ENCODE results near the gene WARS2.

Gene WARS2

DNA sequence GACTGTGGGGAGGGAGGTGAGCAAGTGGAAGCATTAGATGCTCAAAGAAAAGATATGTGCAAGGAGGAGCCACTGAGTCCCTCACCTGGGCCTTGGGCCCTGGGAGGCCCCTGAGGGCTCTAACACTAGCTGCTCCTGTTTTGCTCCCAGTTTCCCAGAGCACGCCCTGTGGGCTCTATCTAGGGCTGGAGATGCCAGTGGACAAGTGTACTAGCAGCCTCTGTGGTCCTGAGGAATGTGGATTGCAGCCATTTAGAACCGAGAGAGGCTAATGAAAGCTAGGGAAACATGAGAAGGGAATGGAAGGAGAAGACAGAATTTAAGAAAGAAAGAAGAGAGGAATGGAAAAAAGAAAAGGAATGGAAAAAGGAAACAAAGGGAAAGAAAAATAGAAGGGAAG, 142.3 kb downstream of the WARS2 start:
- no peak for DNase-seq (ENCODE audit: low read depth)

DNA sequence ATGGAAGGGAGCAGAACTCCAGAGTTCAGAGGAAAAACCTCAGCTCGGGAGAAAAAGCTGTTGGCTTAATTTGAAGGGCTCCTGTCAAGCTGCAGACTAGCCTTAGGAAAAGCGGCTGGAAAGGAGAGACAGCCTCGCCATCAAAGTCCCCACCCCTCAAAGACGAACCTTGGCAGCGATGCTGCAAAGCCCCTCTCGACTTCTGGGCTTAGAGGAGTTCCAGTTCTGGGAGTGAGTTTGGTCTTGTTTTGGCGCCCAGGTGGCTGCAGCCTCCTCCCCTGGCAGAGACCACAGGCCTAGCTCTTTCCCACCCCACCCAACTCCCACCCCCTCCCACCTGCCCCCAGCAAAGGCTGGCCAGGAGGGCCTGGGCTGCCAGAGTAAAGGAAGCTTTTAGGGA, 143.2 kb downstream of the WARS2 start:
- no peak for DNase-seq (ENCODE audit: low read depth)

DNA sequence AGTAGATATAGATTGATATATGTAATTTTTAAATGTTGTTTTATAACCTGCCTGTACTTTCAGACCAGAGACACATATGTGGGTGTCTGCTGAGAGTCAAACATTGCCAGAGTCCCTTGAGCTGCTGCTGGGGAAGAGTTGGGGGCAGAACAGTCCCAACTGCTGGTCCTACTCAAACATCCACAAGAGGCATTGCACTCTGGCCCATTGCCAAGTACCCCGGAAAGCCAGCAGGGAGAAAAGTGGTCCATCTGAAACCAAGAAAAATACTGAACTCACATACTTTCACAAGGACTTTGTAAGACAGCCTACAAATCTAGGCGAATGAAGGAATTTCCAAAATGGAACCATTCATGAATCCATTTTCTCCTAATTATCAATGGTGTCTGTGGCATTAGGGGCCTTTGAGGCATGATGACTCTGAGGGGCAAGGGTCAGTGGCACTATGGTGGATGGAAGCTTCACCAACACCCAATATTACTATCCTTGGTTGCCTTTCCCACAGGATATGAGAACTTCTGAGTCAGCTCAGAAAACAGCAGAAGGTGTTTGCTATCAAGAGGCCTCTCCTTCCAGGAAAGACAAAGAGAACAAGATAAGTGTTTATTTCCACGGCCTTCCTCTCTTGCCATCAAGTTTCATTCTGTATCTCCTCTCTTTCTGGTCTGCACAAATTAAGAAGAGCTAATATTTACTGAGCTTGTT, 145.0 kb downstream of the WARS2 start:
- DNase-seq (ENCODE audit: low read depth), result no peak

DNA sequence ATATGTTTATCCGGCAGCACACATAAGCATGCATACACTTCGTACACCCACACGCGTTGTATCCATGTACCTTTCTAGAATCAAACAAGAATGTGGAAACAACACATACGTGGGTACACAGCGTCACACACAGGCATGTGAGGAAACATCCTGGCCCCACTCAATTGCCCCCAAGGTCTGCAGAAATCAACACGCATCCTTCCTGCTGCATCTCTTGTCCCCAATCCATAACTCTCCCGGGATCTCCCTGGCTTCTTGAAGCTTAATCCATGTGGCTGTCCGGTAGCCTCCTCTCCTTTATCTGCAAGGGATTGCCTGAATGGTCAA, 146.8 kb downstream of the WARS2 start:
- no peak for DNase-seq (ENCODE audit: low read depth)

GRCh38 chr1:118992868-118993699, 147.4 kb downstream of the WARS2 start:
- no peak for DNase-seq (ENCODE audit: low read depth)

DNA sequence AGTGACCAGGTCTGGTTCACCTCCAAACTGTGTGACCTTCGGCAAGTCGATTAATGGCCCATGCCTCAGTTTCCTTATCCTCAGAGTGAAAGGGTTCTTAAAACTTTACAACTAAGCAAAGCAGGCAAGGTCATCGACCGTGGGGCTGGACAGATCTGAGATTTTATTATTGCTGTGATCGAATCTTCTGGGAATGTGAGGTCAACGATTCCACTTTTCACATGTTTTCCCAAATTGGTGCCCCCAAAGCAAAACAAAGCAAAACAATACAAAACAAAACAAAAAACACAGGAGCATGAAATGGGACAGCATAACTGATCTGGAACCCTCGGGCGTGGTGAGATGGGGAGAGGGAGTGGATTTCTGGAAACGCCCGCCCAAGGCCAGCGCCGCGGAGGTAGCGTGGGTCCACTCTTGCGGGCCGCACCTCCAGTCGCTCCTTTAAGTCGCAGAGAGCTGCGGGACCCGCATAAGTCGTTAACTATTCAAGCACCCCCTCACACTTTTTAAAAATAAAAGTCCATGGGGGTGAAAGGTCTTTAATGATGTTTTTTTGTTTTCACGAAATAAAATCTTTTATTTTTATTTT, 148.1 kb downstream of the WARS2 start:
- no peak for DNase-seq (ENCODE audit: low read depth)

DNA sequence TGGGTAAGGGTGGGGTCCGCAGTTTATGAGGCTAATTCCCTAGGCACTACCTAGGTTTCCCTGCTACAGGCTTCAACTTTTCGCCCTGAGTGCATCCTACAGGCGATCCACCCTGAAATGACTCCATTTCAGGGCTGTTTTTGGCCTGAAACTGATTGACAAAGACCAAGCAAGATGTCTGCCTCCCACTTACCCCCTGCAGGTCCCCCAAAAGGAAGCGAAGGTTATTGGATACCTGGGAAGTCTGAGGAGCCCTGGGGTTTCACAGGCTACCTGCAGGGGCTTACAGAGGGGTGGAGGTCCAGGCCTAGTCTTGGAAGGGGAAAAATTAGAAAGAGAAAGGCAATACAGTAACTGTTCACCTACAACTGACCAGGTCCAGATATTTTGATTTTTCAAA, 149.0 kb downstream of the WARS2 start:
- DNase-seq (ENCODE audit: low read depth), result no peak

DNA sequence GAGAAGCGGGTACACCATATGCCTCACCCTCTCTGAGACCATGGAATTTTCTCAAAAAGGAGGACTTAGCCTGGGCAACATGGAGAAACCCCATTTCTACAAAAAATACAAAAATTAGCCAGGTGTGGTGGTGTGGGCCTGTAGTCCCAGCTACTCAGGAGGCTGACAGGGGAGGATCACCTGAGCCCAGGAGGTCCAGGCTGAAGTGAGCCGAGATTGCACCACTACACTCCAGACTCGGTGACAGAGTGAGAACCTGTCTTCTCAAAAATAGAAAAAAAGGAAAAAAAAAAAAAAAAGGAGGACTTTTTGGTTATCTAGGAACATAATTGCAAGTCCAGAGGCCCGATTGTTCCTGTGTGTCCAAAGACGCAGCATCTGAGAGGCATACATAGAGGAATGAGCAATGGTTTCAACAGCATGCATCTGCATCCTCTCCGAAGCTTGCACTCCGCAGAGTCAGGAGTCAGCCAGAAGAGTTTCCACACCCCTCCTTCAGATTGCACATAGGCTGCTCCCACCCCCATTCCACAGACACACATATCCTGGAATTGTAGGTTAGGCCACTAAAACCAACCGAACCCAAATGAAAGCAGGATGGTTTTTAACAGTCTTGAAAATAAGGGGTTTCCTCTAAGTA, 149.8 kb downstream of the WARS2 start:
- DNase-seq (ENCODE audit: low read depth), result no peak

DNA sequence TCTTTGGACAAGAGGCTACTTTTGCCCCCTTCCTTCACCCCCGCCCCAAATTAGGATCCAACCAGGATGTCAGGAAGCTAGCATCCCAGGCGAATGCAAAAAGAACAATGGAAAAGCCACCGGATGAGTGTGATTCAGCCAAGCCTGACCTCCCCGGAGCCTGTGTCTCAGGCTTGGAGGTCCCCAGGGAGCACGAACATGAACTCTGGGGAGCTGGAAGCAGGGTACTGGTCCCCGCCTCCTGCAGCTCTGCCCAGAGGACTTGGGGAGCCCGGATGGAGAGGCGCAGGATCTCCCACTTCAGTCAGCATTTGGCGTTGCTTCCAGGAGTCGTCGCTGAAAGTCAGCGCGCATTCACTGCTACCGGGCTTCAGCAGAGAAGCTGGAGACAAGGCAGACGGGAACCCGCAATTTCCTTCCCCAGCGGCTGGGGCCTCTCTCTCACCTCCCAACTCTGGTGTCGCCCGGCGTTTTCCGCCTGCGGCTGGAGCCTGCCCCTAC, 150.5 kb downstream of the WARS2 start:
- no peak for DNase-seq (ENCODE audit: low read depth)

- DNase-seq (ENCODE audit: low read depth), result no peak
These were observed 151.2 kb downstream of the WARS2 start for GRCh38 chr1:118989006-118989815.

DNA sequence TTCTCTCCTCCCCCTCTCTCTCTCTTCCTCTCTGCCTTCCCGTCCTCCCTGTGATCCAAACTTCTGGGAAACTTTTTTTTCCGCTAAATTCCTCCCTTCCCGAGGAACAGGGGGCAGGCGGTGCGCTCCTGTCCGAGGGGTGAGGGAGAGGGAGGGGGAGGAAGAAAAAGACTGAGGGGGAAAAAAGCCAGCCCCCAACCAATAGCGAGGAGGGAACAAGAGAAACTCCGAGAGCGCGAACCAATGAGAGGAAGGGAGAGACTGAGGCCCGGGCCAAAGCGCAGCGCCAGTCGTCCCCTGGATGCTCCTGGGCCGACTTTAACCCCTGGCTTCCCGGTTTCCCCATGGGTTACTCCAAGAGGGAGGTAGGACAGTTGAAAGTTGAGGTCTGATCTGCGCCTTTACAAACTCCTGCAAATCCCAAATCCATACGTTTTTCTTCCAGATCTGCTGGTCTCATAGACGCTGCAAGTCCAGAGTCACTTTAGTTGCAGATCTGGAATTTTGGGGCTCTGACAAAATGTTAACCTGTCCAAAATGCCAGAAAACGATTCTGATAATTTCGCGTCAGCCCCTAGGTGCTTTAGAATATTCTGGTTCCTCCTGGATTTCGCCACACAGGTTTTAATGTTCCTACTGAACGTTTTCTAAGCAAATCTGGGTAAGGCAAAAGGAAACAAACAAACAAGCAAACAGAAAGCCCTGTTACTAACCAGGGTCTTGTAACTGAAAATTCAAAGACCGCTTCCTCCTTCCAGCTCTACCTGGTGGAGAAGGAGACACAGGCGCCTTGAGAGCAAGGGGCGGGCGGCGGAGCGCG, 152.1 kb downstream of the WARS2 start, which contains the start of gene TBX15:
TBX15 (minus strand) TSS at position 158 of the 820 bp plus-strand sequence. CDS start 548 bp downstream, outside the sequence.
- no peak for DNase-seq (ENCODE audit: low read depth)

DNA sequence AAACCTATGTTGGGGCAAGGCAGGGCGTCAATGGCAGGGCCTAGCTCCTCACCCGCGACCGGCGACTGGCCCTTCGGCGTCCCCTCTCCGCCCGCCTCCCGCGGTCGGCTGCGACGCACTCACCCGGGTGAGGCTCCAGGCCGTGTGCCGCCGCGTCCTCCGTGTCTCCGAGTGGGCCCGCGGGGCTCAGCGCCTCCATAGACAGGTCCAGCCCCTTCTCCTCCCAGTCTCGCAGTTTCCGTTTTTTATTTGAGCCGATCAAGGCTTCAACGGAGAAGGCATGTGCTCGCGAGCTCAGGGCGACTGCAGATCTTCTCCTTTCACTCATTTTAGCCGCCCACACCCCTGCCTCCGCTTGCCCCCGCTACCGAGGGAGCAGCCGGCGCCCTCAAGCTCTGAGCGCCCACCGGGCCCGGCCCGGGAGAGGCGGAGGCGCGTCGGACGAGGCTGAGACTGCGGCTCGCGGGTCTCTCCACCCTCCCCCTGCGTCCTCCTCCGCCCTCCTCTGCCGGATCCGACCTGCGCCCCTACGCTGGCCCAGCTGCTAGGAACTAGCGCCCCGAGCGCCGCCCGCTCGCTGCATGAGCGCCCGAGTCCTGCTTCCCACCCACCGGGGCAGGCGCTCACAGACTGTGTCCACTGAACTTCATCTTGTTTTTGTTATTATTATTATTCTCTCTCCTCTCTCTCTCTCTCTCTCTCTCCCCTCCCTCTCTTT, 152.8 kb downstream of the WARS2 start:
- DNase-seq (ENCODE audit: low read depth), result no peak

DNA sequence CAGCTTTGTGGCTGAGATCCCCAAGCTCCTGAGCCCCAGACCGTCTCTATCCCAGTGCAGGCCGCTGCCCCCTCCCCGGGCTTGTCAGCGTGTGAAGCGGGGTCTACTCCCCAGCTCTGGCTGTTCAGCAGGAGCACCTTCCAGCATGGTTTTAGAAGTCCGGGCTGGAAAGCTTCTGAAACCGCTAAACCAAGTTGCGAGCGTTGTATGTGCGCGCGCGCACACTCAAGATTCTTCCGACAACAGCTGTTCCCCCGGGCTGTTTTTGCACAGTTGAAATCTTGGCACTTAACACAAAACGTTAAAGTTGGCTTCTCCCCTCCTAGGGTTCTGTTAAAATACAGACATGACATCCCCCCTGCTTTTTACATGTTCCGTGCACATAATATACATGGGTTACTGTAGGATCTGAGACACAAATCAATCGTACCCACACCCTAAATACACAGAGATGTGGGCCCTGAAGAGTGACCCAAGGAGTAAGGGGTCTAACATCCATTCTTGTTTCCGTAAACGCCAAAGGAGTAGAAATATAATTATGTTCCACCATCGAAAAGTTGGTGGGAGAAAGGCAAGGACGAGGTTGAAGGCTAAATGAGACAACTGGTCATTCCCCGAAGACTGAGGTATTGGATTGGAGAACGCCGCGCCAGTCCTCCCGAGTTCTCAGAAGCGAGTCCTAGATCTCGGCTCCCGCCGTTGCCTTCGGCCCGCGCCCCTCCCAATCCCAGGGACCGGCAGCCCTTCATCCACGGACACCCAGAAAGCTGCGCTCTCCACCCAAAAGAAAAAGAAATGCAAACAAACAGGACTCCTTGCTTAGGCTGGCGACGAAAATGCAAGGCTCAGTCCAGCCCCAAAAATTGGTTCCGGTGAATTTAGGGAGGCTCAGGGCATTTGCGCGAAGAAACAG, 153.6 kb downstream of the WARS2 start:
- DNase-seq (ENCODE audit: low read depth), result no peak

DNA sequence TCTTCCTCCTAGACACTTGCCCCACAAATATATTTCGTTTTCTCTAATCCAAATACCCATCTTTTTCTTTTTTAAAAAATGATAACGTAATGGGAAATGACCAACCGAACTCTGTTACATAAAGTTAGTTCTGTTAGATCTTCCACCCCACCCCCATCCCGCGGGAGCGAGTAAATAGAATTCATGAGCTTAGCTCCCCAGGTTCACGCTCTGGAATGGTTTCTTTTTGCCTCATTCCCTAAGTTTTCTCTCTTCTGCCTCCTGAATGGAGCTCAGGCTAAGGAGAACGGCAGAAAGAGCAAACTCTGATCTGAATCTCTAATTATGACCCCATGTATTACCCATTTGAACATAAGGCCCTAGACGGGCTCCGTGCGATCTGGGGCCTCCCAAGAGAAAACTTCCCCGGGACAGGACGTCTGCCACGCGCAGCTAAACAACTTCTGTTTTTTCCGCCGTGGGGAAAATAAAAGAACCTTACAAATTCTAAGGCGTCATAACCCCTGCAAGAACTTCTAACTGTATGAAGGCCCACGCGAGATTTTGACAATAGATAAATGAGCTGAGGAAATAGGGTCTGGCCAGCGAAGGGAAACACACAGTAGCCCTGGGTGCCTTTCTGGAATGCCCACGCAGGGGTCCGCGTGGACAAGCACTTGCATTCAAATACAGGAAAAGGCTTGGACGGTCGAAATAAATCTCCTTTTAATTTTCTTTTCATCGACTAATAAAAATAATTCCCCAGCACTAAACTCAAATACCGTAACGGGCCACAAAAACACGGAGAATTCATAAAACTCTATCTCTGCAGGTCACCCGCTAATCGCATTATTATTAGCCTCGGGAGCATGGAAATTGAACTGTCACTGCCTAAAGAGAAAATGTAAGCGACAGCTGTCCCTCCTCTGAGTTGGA, 154.6 kb downstream of the WARS2 start:
- no peak for DNase-seq (ENCODE audit: low read depth)

DNA sequence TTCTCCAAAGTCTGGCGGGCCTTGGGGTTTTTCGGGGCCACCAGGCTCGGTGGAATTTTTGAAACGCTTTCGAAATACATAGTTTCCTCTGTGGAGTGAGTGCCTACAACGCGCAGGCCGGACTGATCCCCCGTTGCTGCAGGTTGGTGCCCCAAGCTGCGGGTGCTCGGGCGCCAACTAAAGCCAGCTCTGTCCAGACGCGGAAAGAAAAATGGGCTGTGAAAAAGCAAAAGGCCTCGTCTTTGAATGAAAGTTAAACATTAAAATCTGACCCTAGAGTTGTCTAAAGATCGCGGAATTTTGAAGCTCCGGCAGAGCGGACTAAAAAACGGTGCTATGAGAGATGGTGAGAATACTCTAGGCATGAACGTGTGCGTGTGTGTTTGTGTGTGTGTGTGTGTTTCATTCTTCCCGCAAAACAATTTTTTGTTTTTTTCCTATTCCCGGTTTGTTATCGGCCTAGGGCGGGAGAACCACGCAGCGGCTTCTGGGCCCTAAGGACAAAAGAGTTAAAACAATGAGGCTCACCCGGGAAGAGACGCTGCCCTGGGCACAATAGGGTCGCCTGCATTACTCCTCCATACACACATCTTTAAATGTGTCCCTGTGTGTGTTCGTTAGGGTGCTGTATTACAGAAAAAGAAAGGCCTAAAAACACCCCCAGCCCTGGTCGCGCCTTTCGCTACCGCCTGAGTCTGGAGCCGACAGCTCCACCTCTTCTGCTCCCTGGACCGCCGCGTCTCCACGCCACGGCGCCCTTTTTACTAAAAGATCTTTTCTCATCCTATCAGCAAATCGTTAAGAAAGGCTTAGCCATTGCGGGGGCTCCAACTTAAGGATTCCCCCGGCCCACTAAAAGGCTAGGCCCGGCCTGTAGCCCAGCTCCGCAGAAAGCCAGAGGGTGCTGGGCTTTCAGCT, 155.5 kb downstream of the WARS2 start:
- DNase-seq (ENCODE audit: low read depth), result no peak

DNA sequence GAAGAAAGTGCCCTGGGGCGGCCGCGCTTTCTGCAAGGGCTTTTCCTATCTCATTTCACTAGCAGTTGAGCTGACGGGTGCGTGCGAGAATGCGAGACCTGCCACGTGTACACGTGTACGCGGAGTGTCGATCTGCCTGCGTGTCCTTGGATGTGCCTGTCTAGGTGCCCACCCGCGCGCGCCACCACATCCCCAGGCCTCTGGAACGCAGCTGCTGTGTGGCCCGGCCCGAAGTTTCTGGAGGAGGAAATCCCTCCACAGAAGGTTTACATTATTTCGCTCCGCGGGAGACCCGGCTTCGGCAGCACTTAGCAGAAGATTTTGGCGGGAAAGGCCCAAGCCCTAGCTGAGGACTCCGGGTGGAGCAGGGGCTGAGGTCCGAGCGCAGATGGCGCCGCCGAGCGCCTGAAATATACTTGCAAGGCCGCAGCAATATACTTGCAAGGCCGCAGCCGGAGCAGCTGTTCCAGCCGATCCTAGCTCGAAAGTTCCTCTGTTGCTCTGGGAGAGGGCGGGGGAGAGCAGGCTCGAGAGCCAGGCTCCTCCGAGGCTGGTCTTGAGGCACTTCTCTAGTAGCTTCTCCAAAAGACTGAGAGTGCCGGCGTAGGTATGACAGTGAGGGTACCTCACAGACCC, 156.2 kb downstream of the WARS2 start:
- no peak for DNase-seq (ENCODE audit: low read depth)
